ENCODE results near the gene HTT.
"Not testable (repeated sequence)": the region's sequence is repeated elsewhere in the genome, so short reads cannot be mapped to it uniquely, and the experiment has no call there.

The HTT gene

DNA sequence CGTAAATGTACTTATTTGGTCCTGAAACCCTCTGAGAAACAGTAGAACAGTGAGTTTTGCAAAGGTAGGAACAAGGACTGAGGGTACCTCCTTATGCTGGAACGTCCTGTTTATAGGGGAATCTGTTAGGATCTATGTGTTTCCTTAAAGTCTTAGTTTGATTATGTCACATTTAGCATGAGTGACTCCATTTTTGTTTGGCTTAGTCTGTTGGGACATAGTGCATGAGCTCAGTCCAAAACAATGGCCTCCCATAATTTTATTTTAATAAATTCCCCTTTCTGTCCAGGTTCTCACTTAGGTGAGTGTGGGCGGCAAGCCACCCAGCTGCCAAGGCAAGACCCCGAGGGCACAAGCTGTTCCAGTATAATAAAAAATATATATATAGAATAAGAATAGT, 27.9 kb upstream of the HTT start:
- no peak for FAIRE-seq

DNA sequence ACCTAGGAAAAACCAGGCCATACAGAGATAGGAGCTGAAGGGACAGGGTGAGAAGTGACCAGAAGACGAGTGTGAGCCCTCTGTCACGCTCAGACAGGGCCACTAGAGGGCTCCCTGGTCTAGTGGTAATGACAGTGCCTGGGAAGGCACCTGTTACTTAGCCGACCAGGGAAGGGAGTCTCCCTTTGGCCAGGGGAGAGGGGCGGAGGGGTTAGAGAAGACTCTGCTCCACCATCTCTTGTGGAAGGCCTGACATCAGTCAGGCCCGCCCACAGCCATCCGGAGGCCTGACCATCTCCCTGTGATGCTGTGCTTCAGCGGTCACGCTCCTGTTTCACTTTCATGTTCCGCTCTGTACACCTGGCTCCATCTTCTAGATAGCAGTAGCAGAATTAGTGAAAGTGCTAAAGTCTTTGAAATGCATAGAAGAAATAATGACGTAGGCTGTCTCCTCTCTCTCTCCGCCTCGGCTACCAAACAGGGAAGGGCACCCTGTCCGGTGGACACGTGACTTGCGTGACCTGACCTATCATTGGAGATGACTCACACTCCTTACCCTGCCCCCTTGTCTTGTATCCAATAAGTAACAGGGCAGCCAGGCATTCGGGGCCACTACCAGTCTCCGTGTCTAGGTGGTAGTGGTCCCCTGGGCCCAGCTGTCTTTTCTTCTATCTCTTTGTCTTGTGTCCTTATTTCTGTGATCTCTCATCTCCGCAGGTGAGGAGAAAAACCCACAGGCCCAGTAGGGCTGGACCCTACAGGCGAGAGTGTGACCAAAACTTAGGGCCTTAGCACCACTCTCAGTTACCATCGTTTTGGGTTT, 26.8 kb upstream of the HTT start:
- no peak for FAIRE-seq

DNA sequence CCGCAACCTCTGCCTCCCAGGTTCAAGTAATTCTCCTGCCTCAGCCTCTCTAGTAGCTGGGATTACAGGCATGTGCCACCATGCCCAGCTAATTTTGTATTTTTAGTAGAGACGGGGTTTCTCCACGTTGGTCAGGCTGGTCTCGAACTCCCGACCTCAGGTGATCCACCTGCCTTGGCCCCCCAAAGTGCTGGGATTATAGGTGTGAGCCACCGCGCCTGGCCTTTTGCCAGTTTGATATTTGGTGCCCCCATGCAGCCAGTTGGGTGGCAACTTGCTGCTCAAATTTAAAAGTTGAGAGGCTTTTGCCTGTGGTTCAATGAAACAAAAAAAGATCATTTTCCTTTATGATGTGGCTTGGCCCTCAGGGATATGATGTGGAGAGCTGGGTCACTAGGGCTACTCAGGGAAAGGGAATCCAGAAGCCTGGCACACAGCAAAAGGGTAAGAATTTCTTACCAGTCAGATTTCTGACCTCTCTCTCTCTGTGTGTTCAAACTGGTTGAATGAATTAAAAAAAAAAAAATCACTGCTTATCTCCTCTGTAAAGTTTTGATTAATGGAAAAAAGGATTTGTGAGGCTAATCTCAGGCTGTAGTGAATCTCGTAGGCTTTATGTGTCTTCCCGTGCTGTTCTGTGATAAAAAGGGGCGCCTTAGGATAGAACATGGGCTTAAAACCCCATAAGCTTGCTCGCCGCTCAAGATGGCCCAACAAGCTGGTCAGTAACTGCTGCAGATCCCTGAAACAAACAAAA, 23.2 kb upstream of the HTT start:
- not testable (repeated sequence) for FAIRE-seq

DNA sequence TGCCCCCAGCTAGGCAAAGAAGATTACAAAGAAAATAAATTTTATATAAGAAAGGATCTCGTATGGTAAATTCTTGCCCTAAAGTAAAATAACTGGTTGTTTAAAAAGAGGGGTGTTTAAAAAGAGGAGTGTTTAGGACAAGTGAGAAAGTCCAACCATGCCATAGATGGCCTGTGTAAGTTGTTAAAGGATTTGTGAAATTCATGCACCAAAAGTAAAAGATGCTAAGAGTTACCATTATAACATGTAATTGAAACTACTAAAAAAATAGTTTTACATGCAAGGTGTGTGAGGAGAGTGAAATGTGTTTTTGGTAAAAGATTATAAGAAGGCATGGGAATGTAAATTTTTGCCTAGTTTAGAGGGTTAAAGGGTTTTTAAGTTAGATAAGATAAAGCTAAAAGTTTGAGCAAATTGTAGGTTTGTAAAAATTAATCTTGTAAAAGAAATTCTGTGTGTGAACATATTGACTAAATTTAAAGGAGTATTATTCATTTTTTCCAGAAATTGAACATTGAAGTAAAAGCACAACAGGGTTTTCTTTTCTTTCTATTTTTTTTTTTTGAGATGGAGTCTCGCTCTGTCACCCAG, 20.2 kb upstream of the HTT start:
- no peak for FAIRE-seq

DNA sequence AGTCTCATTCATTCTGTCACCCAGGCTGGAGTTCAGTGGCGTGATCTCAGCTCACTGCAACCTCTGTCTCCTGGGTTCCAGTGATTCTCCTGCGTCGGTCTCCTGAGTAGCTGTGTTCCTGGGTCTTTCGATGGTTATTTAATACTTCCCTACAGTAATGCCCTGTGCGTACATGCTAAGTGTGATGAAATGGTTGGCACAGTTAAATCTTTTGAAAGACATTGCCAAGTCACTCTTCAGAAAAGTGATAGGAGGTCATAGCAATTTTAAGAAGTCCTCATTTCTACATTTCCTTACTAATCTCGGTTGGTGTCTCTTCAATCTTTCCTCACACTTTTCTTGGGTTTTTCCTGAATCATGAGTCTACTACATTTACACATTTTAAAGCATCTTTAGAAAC, 14.5 kb upstream of the HTT start:
- no peak for FAIRE-seq

DNA sequence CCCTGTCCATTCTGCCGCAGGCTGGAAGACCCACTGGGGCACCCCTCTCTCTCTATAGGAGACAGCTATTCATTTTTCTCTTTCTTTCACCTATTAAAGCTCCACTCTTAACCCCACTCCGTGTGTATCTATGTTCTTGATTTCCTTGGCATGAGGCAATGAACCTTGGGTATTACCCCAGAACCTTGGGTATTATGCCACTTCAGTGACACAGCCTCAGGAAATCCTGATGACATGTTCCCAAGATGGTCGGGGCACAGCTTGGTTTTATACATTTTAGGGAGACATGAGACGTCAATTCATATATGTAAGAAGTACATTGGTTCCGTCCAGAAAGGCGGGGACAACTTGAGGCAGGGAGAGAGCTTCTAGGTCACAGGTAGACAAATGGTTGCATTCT, 13.5 kb upstream of the HTT start:
- no peak for FAIRE-seq

DNA sequence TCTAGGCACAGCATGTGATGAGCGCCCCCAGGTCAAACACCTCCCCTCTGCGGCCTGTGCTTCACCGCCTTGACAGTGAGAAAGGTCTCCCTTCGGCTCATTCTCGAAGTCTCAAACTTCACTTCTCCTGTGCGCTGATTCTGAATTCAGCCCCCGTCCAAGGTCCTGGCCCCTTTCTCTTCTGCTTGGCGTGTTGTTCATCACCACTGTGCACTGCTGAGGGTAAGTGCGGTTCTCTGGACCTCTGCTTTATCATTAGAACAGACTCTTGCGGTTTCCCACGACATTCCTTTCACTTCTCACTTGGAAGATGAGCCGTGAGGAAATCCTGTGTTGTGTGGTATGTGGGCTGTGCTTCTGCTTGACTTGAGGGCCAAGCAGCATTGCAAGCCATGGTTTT, 12.0 kb upstream of the HTT start:
- no peak for FAIRE-seq

DNA sequence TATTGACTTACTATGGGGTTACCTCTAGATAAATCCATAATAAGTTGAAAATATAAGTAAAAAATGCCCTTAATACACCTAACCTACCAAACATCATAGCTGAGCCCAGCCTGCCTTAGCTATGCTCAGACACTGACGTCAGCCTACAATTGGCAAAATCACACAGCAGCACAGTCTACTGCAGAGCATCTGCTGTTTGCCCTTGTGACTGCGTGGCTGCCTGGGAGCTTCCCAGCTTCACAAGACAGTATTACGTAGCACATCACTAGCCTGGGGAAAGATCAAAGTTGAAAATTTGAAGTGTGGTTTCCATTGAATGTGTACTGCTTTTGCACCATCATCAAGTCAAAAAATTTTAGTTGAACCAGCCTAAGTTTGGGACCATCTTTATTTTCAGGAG, 8.9 kb upstream of the HTT start:
- no peak for FAIRE-seq

DNA sequence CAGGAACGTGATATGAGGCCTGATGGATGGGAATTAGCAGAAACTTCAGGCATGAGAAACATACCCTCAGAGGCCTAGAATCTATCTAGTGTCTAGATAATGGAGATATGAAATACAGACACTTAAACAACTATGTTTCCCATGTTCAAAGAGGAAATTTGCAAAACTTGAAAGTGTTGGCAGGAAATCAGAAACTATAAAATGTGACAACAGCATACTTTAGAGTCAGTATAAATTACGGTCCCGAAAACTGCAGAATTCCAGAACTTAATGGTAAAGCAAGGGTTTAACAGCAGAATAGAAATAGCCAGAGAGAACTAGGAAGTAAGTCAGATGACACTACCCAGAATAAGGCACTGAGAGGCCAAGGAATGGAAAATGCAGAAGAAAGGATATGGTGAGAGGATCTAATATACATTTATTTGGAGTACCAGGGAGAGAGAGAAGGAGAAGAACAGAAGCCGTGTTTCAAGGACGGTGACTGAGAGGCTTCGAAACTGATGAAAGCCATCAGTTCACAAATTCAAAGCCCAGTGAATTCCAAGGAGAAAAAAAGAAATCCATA, 7.6 kb upstream of the HTT start:
- no peak for FAIRE-seq

DNA sequence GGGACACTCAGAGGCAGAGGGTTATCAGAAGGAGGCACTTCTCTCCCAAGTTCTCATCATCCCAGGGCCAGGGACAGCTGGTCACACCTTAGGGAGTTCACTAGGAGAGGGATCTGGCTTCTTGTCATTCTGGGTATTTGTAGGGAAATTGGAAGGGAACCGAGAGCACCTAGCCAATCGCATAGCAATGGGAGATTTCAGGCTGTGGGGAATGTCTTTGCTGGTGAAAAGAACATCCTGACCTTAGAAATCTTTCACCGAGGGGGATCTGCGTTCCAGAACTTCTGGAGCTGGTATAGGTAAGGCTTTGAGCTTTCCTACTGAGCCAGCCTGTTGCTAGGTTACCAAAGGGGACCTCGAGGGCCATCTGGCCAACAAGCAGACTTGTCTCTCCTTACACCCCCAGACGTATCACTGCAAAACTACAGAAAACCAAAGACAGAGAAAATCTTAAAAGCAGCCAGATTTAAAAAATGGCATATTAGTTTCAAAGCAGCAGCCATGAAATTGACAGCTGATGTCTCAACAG, 6.9 kb upstream of the HTT start:
- FAIRE-seq: no peak

DNA sequence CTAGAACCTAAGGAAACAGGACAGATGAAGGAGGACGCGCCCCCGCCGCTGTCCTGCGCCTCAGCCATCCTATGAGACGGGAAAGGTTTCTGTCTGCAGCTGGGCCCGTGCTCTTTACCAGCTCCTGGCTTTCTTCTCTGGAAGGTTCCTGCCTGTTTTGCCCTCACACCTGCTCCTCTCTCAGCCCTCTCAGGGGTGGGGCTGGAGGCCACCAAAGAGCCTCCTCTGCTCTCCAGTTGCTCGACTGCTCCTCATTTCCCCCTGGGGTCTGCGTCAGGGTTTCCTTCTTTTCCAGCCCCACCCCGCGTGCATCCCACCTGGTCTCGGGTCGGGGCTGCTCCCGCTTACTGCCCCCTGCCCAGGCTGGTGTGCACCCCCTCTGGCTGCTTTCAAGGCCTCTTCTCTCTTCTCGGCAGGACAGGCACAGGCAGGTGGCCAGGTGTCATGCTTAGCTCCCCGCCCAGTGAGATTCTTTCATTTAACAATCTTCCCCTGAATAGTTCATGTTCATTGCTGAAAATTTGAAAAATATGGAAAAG, 4.8 kb upstream of the HTT start:
- FAIRE-seq: no peak

DNA sequence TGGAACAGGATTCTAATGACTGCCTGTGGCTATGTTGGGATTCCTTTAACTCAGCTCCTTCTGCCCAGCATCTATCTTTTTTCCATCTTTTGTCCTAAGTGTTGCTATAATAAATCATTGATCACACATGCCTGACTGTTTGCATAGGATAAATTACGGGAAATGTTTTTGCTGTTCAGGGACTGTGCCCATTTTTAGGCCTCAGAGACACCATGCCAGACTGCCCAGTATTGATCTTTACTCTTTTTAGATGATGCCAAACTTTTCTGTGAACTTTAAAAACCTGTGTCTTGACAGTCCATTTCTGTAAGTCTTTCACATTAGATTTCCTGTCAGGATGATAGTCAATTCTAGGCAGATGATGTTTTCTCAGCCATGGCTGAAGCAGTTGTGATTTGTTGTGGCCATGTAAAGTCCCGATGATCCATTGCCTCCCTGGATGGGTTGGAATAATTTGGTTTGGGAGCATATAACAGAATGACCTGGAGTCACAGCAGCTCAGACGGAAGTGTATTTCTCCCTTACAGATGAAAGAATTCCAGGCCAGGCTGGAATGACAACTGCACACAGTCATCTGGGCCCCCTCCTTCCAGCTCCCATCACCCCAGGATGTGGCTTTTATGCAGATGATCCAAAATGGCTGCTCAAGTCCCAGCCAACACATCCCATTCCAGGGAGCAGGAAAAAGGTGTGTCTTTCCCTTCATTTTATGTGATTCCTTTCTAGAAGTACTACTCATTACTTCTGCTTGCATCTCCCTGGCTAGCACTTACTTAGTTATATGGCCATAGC, 3.6 kb upstream of the HTT start:
- FAIRE-seq: no peak

DNA sequence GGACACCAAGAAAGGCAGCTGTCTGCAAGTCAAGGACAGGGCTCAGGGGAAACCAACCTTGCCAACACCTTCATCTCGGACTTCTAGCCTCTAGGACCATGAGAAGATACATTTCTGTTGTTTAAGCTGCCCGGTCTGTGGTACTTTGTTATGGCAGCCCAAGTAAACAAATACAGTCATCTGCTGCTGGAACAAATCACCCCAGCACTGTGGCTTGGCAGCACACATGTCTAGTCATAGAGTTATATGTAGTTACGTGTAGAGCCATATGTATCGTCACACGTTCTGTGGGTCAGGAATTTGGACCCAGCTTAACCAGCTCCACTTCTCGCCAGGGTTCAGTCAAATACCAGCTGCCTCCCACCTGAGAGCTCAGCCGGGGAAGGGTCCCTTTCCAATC, 2.7 kb upstream of the HTT start:
- no peak for FAIRE-seq

DNA sequence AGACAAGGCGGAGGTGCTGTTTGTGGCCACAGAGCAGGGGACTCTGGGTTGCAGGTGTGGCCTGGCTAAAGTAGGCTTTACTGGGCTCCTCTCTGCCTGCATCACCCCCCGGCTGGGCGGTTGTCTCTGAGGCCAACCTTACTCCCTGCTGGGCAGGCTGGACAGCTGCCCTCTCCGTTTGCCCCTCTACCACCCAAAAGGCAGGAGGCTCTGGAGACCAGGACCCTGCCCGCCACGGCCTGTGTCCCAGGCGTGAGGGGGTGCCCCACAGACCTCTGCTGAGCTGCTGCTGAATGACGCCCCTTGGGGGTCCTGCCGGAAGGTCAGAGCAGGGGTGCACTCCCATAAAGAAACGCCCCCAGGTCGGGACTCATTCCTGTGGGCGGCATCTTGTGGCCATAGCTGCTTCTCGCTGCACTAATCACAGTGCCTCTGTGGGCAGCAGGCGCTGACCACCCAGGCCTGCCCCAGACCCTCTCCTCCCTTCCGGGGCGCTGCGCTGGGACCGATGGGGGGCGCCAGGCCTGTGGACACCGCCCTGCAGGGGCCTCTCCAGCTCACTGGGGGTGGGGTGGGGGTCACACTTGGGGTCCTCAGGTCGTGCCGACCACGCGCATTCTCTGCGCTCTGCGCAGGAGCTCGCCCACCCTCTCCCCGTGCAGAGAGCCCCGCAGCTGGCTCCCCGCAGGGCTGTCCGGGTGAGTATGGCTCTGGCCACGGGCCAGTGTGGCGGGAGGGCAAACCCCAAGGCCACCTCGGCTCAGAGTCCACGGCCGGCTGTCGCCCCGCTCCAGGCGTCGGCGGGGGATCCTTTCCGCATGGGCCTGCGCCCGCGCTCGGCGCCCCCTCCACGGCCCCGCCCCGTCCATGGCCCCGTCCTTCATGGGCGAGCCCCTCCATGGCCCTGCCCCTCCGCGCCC, 1.1 kb upstream of the HTT start:
- FAIRE-seq: no peak

DNA sequence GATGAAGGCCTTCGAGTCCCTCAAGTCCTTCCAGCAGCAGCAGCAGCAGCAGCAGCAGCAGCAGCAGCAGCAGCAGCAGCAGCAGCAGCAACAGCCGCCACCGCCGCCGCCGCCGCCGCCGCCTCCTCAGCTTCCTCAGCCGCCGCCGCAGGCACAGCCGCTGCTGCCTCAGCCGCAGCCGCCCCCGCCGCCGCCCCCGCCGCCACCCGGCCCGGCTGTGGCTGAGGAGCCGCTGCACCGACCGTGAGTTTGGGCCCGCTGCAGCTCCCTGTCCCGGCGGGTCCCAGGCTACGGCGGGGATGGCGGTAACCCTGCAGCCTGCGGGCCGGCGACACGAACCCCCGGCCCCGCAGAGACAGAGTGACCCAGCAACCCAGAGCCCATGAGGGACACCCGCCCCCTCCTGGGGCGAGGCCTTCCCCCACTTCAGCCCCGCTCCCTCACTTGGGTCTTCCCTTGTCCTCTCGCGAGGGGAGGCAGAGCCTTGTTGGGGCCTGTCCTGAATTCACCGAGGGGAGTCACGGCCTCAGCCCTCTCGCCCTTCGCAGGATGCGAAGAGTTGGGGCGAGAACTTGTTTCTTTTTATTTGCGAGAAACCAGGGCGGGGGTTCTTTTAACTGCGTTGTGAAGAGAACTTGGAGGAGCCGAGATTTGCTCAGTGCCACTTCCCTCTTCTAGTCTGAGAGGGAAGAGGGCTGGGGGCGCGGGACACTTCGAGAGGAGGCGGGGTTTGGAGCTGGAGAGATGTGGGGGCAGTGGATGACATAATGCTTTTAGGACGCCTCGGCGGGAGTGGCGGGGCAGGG, 568 bp downstream of the HTT start:
- no peak for FAIRE-seq

DNA sequence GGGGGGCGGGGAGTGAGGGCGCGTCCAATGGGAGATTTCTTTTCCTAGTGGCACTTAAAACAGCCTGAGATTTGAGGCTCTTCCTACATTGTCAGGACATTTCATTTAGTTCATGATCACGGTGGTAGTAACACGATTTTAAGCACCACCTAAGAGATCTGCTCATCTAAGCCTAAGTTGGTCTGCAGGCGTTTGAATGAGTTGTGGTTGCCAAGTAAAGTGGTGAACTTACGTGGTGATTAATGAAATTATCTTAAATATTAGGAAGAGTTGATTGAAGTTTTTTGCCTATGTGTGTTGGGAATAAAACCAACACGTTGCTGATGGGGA, 1.1 kb downstream of the HTT start:
- no peak for FAIRE-seq

DNA sequence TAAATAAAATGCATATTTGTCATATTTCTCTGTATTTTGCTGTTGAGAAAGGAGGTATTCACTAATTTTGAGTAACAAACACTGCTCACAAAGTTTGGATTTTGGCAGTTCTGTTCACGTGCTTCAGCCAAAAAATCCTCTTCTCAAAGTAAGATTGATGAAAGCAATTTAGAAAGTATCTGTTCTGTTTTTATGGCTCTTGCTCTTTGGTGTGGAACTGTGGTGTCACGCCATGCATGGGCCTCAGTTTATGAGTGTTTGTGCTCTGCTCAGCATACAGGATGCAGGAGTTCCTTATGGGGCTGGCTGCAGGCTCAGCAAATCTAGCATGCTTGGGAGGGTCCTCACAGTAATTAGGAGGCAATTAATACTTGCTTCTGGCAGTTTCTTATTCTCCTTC, 3.3 kb downstream of the HTT start:
- no peak for FAIRE-seq

DNA sequence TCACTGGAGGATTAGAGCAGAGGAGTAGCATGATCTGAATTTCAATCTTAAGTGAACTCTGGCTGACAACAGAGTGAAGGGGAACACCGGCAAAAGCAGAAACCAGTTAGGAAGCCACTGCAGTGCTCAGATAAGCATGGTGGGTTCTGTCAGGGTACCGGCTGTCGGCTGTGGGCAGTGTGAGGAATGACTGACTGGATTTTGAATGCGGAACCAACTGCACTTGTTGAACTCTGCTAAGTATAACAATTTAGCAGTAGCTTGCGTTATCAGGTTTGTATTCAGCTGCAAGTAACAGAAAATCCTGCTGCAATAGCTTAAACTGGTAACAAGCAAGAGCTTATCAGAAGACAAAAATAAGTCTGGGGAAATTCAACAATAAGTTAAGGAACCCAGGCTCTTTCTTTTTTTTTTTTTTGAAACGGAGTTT, 5.2 kb downstream of the HTT start:
- FAIRE-seq: no peak

DNA sequence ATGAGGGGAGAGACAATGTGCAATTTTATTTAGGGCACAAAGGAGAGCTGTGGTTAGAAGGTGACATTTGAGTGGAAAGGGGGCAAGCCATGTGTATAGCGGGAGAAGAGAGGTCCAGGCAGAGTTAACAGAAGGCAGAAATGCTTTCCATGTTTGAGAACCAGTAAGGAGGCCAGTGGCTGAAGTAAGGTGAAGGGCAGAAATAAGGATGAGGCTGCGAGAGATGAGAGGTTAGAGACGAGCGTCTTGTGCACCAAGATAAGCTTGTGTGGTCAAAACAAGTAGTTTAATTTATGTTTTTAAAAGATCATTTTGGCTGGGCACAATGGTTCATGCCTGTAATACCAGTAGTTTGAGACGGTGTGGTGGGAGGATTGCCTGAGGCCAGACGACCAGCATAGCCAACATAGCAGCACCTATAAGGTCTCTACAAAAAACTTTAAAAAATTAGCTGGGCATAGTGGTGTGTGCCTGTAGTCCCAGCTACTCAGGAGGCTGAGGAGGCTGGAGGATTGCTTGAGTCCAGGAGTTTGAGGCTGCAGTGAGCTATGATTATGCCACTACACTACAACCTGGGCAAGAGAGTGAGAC, 8.5 kb downstream of the HTT start:
- FAIRE-seq: no peak

DNA sequence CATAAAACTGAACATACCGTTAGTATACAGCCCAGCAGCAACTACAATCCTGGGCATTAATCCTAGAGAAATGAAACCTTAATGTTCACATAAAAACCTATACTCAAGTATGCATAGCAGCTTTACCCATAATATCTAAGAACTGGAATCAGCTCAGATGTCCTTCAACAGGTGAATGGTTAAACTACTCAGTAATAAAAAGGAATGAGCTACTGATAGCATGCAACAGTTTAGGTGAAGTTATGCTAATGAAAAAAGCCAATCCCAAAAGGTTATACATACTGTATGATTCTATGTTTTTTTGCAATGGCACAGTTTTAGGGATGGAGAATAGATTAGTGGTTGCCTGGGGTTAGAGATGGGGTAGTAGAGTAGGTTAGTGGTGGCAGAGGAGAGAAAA, 9.3 kb downstream of the HTT start:
- no peak for FAIRE-seq
